Measurements from ENCODE around the gene MOV10L1.
"Not testable (repeated sequence)": the region's sequence is repeated elsewhere in the genome, so short reads cannot be mapped to it uniquely, and the experiment has no call there.

The MOV10L1 gene

DNA sequence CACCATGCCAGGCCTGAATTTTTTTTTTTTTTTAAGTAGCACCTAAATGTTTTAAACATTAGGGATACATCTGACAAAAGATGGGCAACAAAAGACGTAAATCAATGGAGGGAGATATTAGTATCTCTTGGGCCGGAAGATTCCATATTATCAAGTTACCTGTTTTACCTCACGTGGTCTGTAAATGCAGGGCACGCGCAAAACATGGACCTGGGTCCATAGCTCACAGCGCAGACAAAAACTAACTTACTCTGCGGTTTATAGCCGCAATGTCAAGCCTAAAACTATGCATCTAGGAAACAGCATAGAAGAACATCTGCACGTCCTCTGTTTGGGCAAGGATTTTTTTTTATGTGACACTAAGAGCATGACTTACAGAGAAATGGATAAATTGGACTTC lies 49.2 kb downstream of the MOV10L1 start:
- DNase-seq (ENCODE audit: low spot score) = no peak

DNA sequence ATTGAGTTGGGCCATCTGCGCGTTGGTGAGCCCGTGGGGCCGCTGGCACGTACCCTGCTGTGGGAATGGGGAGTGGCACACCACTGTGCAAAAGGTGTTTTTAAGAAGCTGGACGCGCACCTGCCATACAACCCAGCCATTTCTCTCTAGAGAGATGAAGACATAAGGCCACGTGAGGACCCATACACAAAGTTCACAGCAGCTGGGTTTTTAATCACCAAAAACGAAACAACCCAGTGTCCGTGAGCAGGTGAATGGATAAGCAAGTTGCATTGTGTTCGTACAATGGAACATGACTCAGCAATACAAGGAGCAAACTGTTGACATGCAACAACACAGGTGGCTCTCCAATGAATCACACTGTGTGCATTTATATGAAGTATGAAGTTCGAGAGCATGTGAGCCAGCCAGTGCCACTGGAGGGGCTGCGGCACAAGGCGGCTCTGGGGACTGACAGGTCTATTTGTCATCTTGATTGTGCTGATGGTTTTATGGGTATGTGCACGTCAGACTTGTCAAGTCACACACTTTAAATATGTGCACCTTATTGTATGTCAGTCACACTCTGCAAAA lies 50.1 kb downstream of the MOV10L1 start:
- no peak for DNase-seq (ENCODE audit: low spot score)

- no peak for DNase-seq (ENCODE audit: low spot score)
These were observed 50.8 kb downstream of the MOV10L1 start for GRCh38 chr22:50140615-50141014.

DNA sequence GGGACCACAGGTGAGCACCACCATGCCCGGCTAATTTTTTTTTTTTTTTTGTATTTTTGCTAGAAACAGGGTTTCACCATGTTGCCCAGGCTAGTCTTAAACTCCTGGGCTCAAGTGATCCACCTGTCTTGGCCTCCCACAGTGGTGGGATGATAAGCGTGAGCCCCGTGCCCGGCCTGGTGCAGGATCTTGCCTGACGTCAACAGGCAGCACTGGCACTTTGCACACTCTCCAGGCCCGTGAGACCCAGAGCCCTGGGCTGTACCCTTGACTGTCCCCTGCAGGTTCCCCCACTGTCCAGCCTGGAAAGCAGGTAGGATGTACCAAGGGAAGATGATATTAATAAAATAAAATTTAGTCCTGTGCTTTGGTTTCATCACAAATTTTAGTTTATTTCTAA lies 51.7 kb downstream of the MOV10L1 start:
- DNase-seq (ENCODE audit: low spot score) = no peak

- DNase-seq (ENCODE audit: low spot score) = no peak
These were observed 52.1 kb downstream of the MOV10L1 start for GRCh38 chr22:50141891-50142363.

DNA sequence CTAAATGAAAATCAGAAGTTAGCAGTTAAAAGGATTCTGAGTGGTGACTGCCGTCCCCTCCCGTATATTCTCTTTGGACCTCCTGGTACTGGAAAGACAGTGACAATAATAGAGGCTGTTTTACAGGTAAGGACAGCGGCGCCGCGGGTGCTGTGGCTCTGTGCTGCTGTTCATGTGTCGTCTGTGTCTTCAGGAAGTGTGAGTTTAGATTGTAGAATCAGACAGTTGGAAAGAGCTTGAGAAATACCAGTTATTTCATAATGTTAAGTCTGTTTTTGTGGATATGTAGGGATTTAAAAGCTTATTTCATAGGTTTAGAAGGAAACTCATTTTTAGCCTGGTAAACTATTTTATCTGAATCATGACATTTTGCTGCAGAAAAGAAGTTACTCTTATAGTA lies 53.3 kb downstream of the MOV10L1 start:
- DNase-seq (ENCODE audit: low spot score) = no peak

GRCh38 chr22:50144005-50144614 lies 54.3 kb downstream of the MOV10L1 start:
- peak; percentile 22 for DNase-seq (ENCODE audit: low spot score)

DNA sequence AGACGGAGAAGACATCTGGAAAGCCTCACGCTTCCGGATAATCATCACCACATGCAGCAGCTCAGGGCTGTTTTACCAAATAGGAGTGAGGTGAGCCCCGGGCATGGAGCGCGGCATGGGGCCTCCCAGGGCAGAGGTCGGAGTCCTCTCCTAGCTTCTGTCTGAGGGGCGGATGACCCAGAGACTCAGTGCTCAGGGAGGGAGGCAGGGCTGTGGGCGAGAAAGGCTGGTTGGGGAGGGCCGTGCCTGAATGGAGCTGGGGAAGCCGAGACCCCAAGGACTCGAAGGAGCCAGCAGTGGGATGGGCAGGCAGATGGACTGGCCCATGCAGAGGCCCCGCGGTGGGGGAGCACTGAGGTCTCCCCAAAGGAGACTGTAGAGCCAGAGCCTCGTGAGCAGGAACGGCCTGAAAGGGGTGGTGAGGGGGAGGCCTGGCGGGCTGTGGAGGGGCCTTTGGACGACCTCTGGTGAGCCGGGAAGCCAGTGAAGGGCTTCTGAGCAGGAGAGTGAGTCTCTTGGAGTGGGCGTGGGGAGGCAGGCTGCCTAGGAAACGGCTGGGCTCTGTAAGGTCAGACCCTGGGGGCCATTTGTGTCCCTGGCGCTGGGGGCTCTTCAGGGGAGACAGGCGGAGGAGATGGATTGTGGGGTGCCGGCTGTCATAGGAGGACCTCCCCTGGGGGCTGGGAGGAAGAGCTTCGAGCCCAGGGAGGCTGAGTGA lies 56.1 kb downstream of the MOV10L1 start:
- no peak for DNase-seq (ENCODE audit: low spot score)

GRCh38 chr22:50146439-50147238 lies 56.8 kb downstream of the MOV10L1 start:
- no peak for DNase-seq (ENCODE audit: low spot score)

- DNase-seq (ENCODE audit: low spot score) = not testable (repeated sequence)
These were observed 57.7 kb downstream of the MOV10L1 start for GRCh38 chr22:50147258-50148165.

DNA sequence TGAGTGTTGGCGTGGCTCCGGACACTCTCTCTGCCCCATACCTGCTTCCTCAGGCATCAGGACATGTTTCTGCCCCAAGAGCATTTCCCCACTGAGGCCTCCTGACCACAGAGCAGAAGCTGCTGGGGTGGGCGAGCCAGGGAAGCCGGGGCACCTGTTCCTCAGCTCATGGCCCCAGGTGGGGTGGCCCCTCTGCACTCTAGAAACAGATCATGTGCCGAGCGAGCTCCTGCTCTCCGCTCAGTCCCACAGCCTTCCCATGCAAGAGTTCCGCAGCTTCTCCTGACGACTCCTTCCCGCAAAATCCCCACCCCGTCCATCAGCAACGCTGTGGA lies 58.3 kb downstream of the MOV10L1 start:
- DNase-seq (ENCODE audit: low spot score) = no peak

DNA sequence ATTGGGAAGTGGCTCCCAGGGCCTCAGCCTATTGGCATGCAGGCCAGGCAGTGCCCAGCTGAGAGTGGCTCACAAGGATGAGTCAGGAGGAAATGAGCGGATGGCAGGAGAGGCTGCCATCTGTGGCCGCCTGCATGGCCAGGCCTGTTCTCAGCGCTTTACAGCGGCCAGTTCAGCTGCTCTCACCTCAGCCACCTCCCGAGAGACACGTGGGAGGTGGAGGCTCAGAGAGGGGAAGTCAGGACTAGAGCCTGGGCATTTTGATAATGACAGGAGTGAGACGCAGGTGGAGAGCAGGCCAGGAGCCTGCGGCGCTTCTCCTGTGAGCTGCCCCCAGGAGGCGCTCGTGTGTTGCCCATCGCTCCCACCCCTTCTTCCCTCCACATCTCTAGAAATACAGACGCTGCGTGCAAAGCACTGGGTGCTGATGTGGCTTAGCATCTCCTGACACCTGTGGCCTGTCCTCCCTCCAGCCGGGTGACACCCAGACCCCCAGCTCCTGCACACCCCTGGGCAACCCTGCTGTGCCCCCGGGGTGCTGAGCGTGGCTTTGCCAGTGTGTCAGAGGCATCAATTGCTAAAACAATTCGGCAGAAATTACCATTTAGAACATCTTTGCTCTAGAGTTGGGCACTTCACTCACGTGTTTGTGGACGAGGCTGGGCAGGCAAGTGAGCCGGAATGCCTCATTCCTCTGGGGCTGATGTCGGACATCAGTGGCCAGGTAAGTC lies 59.4 kb downstream of the MOV10L1 start:
- DNase-seq (ENCODE audit: low spot score) = peak; percentile 92

- no peak for DNase-seq (ENCODE audit: low spot score)
These were observed 60.6 kb downstream of the MOV10L1 start for GRCh38 chr22:50150161-50151129.

DNA sequence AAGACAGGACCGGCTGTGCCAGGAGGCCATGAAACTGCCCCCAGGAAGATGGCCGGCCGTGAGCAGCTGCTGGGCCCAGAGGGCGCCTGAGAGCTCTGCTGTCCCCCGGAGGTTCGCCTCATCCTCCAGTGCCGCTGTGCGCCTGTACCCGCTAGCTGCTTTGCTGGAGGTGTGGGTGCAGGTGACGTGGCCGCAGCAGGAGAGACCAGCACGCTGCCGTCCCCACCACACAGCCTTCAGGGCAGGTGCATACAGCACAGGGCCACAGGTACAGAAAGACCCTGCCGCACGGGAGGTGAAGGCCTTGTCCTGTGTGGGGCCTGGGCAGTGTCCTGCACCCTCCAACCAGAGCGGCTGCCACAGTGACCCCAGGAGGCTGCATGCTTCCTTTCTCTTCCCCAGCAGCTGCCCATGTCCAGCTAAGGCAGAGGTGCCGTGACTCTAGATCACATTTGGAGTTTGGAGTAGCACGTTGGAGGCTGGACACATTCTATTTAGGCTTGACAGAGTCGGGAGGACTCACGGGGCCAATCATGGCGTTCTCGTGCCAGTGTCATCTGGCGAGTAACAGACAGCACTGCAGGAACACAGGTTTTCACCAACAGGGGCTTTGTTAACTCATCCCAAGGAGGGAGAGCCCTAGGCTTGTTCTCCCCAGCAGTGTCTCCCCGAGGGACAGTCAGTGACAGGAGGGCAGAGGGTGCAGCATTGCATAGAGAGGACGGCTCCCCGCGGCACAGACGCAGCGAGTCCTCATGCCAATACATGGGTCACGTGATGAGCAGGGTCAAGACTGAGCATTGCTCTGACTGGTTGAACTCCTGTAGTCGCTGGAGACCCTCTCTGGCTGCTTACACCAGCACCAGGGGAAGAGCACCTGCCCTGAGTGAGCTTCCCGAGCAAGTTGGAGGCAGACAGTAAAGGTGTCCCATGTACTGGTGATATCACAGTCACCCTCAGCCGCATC lies 62.0 kb downstream of the MOV10L1 start:
- peak; percentile 36 for DNase-seq (ENCODE audit: low spot score)

- peak; percentile 18 for DNase-seq (ENCODE audit: low spot score)
These were observed 63.4 kb downstream of the MOV10L1 start for GRCh38 chr22:50153056-50153755.

GRCh38 chr22:50153756-50154140 lies 63.9 kb downstream of the MOV10L1 start:
- no peak for DNase-seq (ENCODE audit: low spot score)

DNA sequence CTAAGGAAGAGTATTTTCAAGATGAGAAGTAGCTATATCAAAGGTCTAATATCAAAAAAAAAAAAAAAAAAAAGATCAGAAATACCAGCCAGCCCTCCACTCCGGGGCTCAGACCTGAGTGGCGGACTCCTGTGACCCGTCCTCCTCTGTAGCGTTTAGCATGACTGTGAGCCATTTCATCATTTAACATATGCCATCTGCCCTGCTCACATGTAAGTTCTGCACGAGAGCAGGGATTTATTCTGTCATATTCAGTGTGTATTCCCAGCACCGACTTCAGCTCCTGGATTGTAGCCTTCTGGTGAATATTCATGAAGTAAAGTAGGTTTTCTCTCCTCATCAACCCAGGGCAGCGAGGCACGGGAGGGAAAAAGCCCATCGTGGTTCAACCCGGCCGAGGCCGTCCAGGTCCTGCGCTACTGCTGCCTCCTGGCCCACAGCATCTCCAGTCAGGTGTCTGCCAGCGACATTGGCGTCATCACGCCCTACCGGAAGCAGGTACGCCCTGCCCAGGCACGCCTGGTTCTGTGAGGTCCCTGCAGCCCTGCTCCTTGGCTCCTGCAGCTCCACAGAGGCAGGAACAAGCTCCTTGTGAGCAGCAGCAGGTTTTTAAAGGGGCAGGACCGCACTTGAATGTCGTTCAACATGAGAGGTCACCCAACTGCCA lies 68.0 kb downstream of the MOV10L1 start:
- peak; percentile 26 for DNase-seq (ENCODE audit: low spot score)

Data from D341Med (cell line).